B cell (primary cell): ENCODE results near the gene SPACA1. TPM values are rescaled to one million over a fixed set of nuclear protein-coding genes. Genes with fewer than 3 reads are reported as not detected.

Experiments
- ATAC-seq: fragments of 200-7000 bp; cut with Tn5 transposase; one replicate; pipeline ENCODE4 v1.10.0; 2021; ENCODE audit warnings: low read depth, mild to moderate bottlenecking, moderate number of reproducible peaks, moderate library complexity
- CTCF ChIA-PET: fragments of 350-600 bp; sonication (Branson Sonifier 250); formaldehyde crosslinking; loops from one replicate; lab custom pipeline; 2021; ENCODE audit warnings: antibody characterized with exemption, inconsistent platforms; lab: Charles Lee
- POLR2A ChIA-PET: fragments of 350-600 bp; sonication (Branson Sonifier 250); formaldehyde crosslinking; loops from one replicate; lab custom pipeline; 2021; ENCODE audit warnings: antibody characterized with exemption; lab: Charles Lee
- DNase-seq: peaks from one replicate; pipeline ENCODE4 v3.0.0; 2013
- H2AFZ ChIP-seq: 2 replicates; pipeline ENCODE4 v1.6.1; 2012; ENCODE audit warnings: mild to moderate bottlenecking, low read depth, low read length; ENCODE audit not compliant: insufficient read depth, poor library complexity, severe bottlenecking
- H3K27ac ChIP-seq, 2 donors: 1 replicate in 1 of 2; 2 replicates in 1 of 2; pipeline ENCODE4 v1.5.1; 2012 to 2013; ENCODE audit warnings: low read length in 2 of 2, mild to moderate bottlenecking in 2 of 2, moderate library complexity in 1 of 2
- H3K27me3 ChIP-seq, 4 experiments: fragments of 200-600 bp in 1 of 4; sonication (generic) in 1 of 4; replicated peaks in 1 of 4; 1 replicate in 2 of 4; 2 replicates in 2 of 4; pipeline versions ENCODE4 v1.6.1 to v1.7.0; 2013 to 2016; ENCODE audit warnings: low read length in 3 of 4, mild to moderate bottlenecking in 2 of 4, mixed read lengths in 1 of 4, moderate library complexity in 1 of 4; ENCODE audit not compliant: insufficient read depth in 4 of 4, control insufficient read depth in 3 of 4; ENCODE audit errors: control extremely low read depth in 1 of 4
- H3K36me3 ChIP-seq, 2 experiments: replicated peaks in 1 of 2; 1 replicate in 1 of 2; 2 replicates in 1 of 2; pipeline versions ENCODE4 v1.6.1 to v1.7.1; 2013; ENCODE audit warnings: low read length in 1 of 2; ENCODE audit not compliant: insufficient read depth in 2 of 2, control insufficient read depth in 1 of 2; ENCODE audit errors: control extremely low read depth in 1 of 2, extremely low read depth in 1 of 2
- H3K4me1 ChIP-seq, 2 donors: fragments of 200-600 bp in 1 of 2; sonication (generic) in 1 of 2; 1 replicate in 1 of 2; 2 replicates in 1 of 2; pipeline versions ENCODE4 v1.5.1 to v1.6.1; 2013 to 2017; ENCODE audit warnings: low read length in 2 of 2; ENCODE audit not compliant: control insufficient read depth in 2 of 2, insufficient read depth in 2 of 2
- H3K4me2 ChIP-seq: replicated peaks from 2 replicates; pipeline ENCODE3; 2012; ENCODE audit warnings: mild to moderate bottlenecking, low read depth, low read length; ENCODE audit not compliant: poor library complexity, severe bottlenecking
- H3K4me3 ChIP-seq, 5 experiments: fragments of 200-600 bp in 1 of 5; sonication (generic) in 1 of 5; 1 replicate in 3 of 5; 2 replicates in 2 of 5; pipeline versions ENCODE4 v1.5.1 to v1.7.0; 2011 to 2016; ENCODE audit warnings: low read length in 4 of 5, mild to moderate bottlenecking in 4 of 5, low read depth in 2 of 5, control low read depth in 1 of 5, moderate library complexity in 1 of 5; ENCODE audit not compliant: insufficient read depth in 1 of 5; ENCODE audit errors: control extremely low read depth in 1 of 5, extremely low read depth in 1 of 5
- H3K79me2 ChIP-seq: fragments of 200-600 bp; sonication (generic); one replicate; pipeline ENCODE4 v1.6.0; 2016; ENCODE audit warnings: low read length; ENCODE audit not compliant: control insufficient read depth, insufficient read depth
- H3K9ac ChIP-seq: fragments of 200-600 bp; sonication (generic); 2 replicates; pipeline ENCODE4 v1.6.1; 2017; ENCODE audit warnings: mild to moderate bottlenecking, low read length, moderate library complexity
- H3K9me3 ChIP-seq, 3 donors: one replicate each; pipeline versions ENCODE4 v1.6.1 to v1.7.1; 2013; ENCODE audit warnings: low read length in 2 of 3; ENCODE audit not compliant: control insufficient read depth in 2 of 3, insufficient read depth in 1 of 3; ENCODE audit errors: control extremely low read depth in 1 of 3
- H4K20me1 ChIP-seq: 2 replicates; pipeline ENCODE4 v1.6.0; 2012; ENCODE audit warnings: mild to moderate bottlenecking, low read length; ENCODE audit not compliant: insufficient read depth, control insufficient read depth, poor library complexity, severe bottlenecking
- H3K27ac Mint-ChIP-seq: one replicate; pipeline ENCODE4 v1.8.0; 2021; ENCODE audit warnings: mixed read lengths
- H3K27me3 Mint-ChIP-seq: one replicate; pipeline ENCODE4 v1.8.0; 2021; ENCODE audit warnings: mixed read lengths
- H3K4me1 Mint-ChIP-seq: one replicate; pipeline ENCODE4 v1.8.0; 2021; ENCODE audit warnings: mixed read lengths
- H3K4me3 Mint-ChIP-seq: one replicate; pipeline ENCODE4 v1.8.0; 2021; ENCODE audit warnings: mixed read lengths
- H3K9me3 Mint-ChIP-seq: one replicate; pipeline ENCODE4 v1.8.0; 2022; ENCODE audit warnings: mixed read lengths; ENCODE audit not compliant: insufficient read depth
- EZH2 ChIP-seq: IDR thresholded peaks from 2 replicates; pipeline ENCODE4 v1.6.1; 2012; ENCODE audit warnings: borderline replicate concordance, low read depth, mild to moderate bottlenecking, moderate library complexity, low read length; ENCODE audit not compliant: insufficient read depth, poor library complexity, severe bottlenecking
- WGBS: methylation state at CpG from one replicate; pipeline ENCODE4 v1.1.5; 2013; ENCODE audit warnings: missing lambda C conversion rate; ENCODE audit not compliant: insufficient coverage; 5-methylcytosine and 5-hydroxymethylcytosine counted together
- intact Hi-C: fragments of 100-400 bp; cut with micrococcal nuclease; formaldehyde crosslinking; loops from one replicate; pipeline ENCODE4 v1.10.0; 2022
- polyA plus RNA-seq: library from polyadenylated mRNA; depleted of rRNA; stranded (reverse); fragments of >200 nt; gene quantifications from 2 replicates; pipeline ENCODE4 v1.2.3, GENCODE V29; 2012
- total RNA-seq, 2 donors: library from RNA; stranded (reverse); fragments of 120-200 nt in 1 of 2; gene quantifications; 1 replicate in 1 of 2; 2 replicates in 1 of 2; pipeline versions ENCODE4 v1.2.3 to v1.2.4, GENCODE V29; 2013 to 2022
- TF ChIP-seq, protein P1 (sequence below): fragments of 200-600 bp; IDR thresholded peaks from one replicate; pipeline ENCODE4 v1.8.0; 2022; ENCODE audit warnings: antibody characterized with exemption, mild to moderate bottlenecking

Gene SPACA1
- total and polyA plus RNA-seq, 2 donors (not counting 1 experiment from before 2014, with no cell fraction given) = not detected

DNA sequence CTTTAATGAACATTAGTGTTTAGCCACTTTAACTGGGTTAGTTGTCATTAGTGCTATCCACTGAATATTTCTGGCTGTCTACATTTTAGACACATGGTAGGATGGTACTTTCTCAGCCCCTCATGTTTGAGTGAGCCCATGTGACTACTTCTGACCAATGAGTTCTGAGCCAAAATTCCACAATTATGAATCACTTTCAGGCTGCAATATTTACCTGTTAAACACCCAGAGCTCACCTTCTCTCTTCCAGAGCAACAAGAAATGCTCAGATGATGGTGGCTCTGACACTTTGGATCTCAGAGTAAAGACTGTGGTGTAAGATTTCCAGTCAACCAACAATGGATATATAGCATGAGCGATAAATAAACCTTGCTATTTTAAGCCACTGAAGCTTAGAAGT is 24.8 kb downstream of the SPACA1 start:
- no peak for TF ChIP-seq EZH2
- TF ChIP-seq, protein P1, sequence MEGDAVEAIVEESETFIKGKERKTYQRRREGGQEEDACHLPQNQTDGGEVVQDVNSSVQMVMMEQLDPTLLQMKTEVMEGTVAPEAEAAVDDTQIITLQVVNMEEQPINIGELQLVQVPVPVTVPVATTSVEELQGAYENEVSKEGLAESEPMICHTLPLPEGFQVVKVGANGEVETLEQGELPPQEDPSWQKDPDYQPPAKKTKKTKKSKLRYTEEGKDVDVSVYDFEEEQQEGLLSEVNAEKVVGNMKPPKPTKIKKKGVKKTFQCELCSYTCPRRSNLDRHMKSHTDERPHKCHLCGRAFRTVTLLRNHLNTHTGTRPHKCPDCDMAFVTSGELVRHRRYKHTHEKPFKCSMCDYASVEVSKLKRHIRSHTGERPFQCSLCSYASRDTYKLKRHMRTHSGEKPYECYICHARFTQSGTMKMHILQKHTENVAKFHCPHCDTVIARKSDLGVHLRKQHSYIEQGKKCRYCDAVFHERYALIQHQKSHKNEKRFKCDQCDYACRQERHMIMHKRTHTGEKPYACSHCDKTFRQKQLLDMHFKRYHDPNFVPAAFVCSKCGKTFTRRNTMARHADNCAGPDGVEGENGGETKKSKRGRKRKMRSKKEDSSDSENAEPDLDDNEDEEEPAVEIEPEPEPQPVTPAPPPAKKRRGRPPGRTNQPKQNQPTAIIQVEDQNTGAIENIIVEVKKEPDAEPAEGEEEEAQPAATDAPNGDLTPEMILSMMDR = no peak
- no peaks in the 10 kb centered on the region for H3K4me1 ChIP-seq
- ChIA-PET CTCF (interaction anchor here (1.1 kb wide), 1 partner anchor 17 kb away, joined by 3 read pairs; no protein-coding TSS in a partner anchor), POLR2A (no interaction called here)
- peaks cover 3% of the 10 kb centered on the region for H3K9me3 Mint-ChIP-seq
- peaks cover 0 to 4% (median 0%) of the 10 kb centered on the region in 4 experiments for H3K27me3 ChIP-seq
- H3K4me3 ChIP-seq = no peak overlapping the region
- H3K4me3 Mint-ChIP-seq = no peak overlapping the region
- DNase-seq (no peak), ATAC-seq (no peak)
- H2AFZ ChIP-seq = no peak overlapping the region
- WGBS = no CpG with 5 or more reads among the region's 1 CpG
- no peak overlapping the region for H3K27ac Mint-ChIP-seq
- no peaks in the 10 kb centered on the region for H3K27me3 Mint-ChIP-seq
- no peaks in the 10 kb centered on the region for H3K79me2 ChIP-seq
- no peaks in the 10 kb centered on the region for H3K36me3 ChIP-seq
- H3K9ac ChIP-seq = no peak overlapping the region
- no peaks in the 10 kb centered on the region for H4K20me1 ChIP-seq
- intact Hi-C loops = no loop called here
- peaks cover 0 to 8% (median 7%) of the 10 kb centered on the region in 3 donors for H3K9me3 ChIP-seq
- peaks cover 4% of the 10 kb centered on the region for H3K4me1 Mint-ChIP-seq
- no peak overlapping the region for H3K4me2 ChIP-seq
- H3K27ac ChIP-seq = no peak overlapping the region

DNA sequence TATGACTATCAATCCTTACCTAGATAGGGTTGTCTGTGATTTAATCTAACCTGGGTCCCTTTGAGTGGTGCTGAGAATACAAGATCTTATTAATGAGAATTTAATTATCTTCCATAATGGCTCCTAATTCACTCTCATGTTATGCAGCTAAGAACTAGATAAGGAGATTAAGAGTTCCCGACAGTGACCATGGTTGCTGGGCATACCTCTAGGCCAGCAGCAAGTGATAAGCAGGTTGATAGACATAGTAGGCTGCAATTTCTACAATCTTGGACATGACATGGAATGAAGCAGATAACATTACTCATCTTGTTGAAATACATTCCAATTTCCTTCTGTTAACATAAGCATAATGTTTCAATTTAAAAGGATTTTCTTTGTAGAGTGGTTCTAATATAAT is 27.1 kb downstream of the SPACA1 start:
- H3K9ac ChIP-seq = no peak overlapping the region
- ChIA-PET POLR2A (no interaction called here), CTCF (no interaction called here)
- no peak overlapping the region for H2AFZ ChIP-seq
- TF ChIP-seq, protein P1 = no peak
- TF ChIP-seq EZH2 = no peak
- Mint-ChIP-seq H3K9me3 (no peaks in the 10 kb centered on the region), H3K4me3 (no peak overlapping the region), H3K27me3 (no peaks in the 10 kb centered on the region), H3K4me1 (peaks cover 4% of the 10 kb centered on the region), H3K27ac (no peak overlapping the region)
- H3K4me2 ChIP-seq = no peak overlapping the region
- no peak overlapping the region for H3K4me3 ChIP-seq
- H3K79me2 ChIP-seq = no peaks in the 10 kb centered on the region
- H4K20me1 ChIP-seq = no peaks in the 10 kb centered on the region
- H3K27ac ChIP-seq = no peak overlapping the region
- ATAC-seq = no peak
- no peak for DNase-seq
- no peaks in the 10 kb centered on the region for H3K4me1 ChIP-seq
- WGBS = no CpG with 5 or more reads among the region's 1 CpG
- H3K9me3 ChIP-seq = peaks cover 0 to 4% (median 0%) of the 10 kb centered on the region in 3 donors
- no peaks in the 10 kb centered on the region for H3K36me3 ChIP-seq
- peaks cover 0 to 4% (median 0%) of the 10 kb centered on the region in 4 experiments for H3K27me3 ChIP-seq
- intact Hi-C loops = no loop called here
